ENCODE results near the gene TAS2R40.
"Not testable (repeated sequence)": the region's sequence is repeated elsewhere in the genome, so short reads cannot be mapped to it uniquely, and the experiment has no call there.

Gene TAS2R40

GRCh38 chr7:143210541-143210940 is 11.3 kb upstream of the TAS2R40 start:
- H3K4me3 ChIP-seq (replicated peaks in 1 of 2; ENCODE audit: low read depth in 2 of 2, low read length in 2 of 2), result no peak overlapping the region
- DNase-seq (ENCODE audit: low read depth in 2 of 2), result peak in 1 of 2 donors; percentile 37
- TF ChIP-seq CTCF (IDR thresholded peaks at IDR 0.05; ENCODE audit: low read depth, low read length), result no peak

GRCh38 chr7:143213478-143213877 is 8.4 kb upstream of the TAS2R40 start:
- H3K4me3 ChIP-seq (replicated peaks in 1 of 2; ENCODE audit: low read depth in 2 of 2, low read length in 2 of 2); DNase-seq (ENCODE audit: low read depth in 2 of 2): not testable (repeated sequence)

- no peak overlapping the region for H3K4me3 ChIP-seq (replicated peaks in 1 of 2; ENCODE audit: low read depth in 2 of 2, low read length in 2 of 2)
- DNase-seq (ENCODE audit: low read depth in 2 of 2), result peak; percentile 90 to 94
- TF ChIP-seq CTCF (IDR thresholded peaks at IDR 0.05; ENCODE audit: low read depth, low read length), result peak; percentile 99
Measured at GRCh38 chr7:143214789-143215679, 6.8 kb upstream of the TAS2R40 start.

- no peak for TF ChIP-seq CTCF (IDR thresholded peaks at IDR 0.05; ENCODE audit: low read depth, low read length)
- peak in 1 of 2 donors; percentile 68 for DNase-seq (ENCODE audit: low read depth in 2 of 2)
Measured at GRCh38 chr7:143216151-143216550, 5.7 kb upstream of the TAS2R40 start.

GRCh38 chr7:143216686-143217085 is 5.2 kb upstream of the TAS2R40 start:
- TF ChIP-seq CTCF (IDR thresholded peaks at IDR 0.05; ENCODE audit: low read depth, low read length), result no peak
- DNase-seq (ENCODE audit: low read depth in 2 of 2), result no peak
- H3K4me3 ChIP-seq (replicated peaks in 1 of 2; ENCODE audit: low read depth in 2 of 2, low read length in 2 of 2), result no peak overlapping the region

More at GRCh38 chr7:143216151-143216550, 5.7 kb upstream of the TAS2R40 start:
- no peak overlapping the region for H3K4me3 ChIP-seq (replicated peaks in 1 of 2; ENCODE audit: low read depth in 2 of 2, low read length in 2 of 2)

- no peak for DNase-seq (ENCODE audit: low read depth in 2 of 2)
- H3K4me3 ChIP-seq (replicated peaks in 1 of 2; ENCODE audit: low read depth in 2 of 2, low read length in 2 of 2), result no peak overlapping the region
- TF ChIP-seq CTCF (IDR thresholded peaks at IDR 0.05; ENCODE audit: low read depth, low read length), result no peak
Measured at GRCh38 chr7:143217806-143218205, 4.0 kb upstream of the TAS2R40 start.

GRCh38 chr7:143221286-143221685 is 551 bp upstream of the TAS2R40 start:
- DNase-seq (ENCODE audit: low read depth in 2 of 2), result no peak
- H3K4me3 ChIP-seq (replicated peaks in 1 of 2; ENCODE audit: low read depth in 2 of 2, low read length in 2 of 2), result no peak overlapping the region
- TF ChIP-seq CTCF (IDR thresholded peaks at IDR 0.05; ENCODE audit: low read depth, low read length), result no peak

Data from cardiac fibroblast (primary cell).